IMR-90 (cell line): ENCODE data around the gene IL18. TPM values are rescaled to one million over a fixed set of nuclear protein-coding genes. Genes with fewer than 3 reads are reported as not detected.

Experiments
- ATAC-seq: fragments of 200-7000 bp; cut with Tn5 transposase; 2 replicates; pipeline ENCODE4 v1.9.1; 2020; ENCODE audit warnings: low read depth, mild to moderate bottlenecking, moderate library complexity
- BruUV-seq: library from RNA; stranded (reverse); fragments of 400-500 nt; replicated peaks from 2 replicates; lab custom pipeline; 2021; lab: Mats Ljungman, UMichigan
- CTCF ChIA-PET: fragments of 300-600 bp; formaldehyde crosslinking; extraction: SDS; loops from one replicate; lab custom pipeline; 2021; ENCODE audit warnings: antibody characterized with exemption; lab: Yijun Ruan, JAX
- POLR2A ChIA-PET: fragments of 300-600 bp; sonication (Branson Sonifier 250); formaldehyde crosslinking; loops from one replicate; lab custom pipeline; 2022; ENCODE audit warnings: antibody characterized with exemption; ENCODE audit not compliant: unreplicated experiment; lab: Charles Lee
- DNase-seq: peaks from one replicate; pipeline ENCODE4 v3.0.0; 2013
- H2AFZ ChIP-seq: replicated peaks from 2 replicates; pipeline ENCODE3; 2013; ENCODE audit warnings: low read length, mild to moderate bottlenecking; ENCODE audit not compliant: poor library complexity
- H2AK5ac ChIP-seq: 2 replicates; pipeline ENCODE4 v1.6.1; 2013; ENCODE audit warnings: low read depth, low read length, inconsistent platforms
- H2AK9ac ChIP-seq: replicated peaks from 2 replicates; pipeline ENCODE3; 2013; ENCODE audit warnings: mild to moderate bottlenecking, low read depth, low read length, moderate library complexity; ENCODE audit not compliant: poor library complexity
- H2BK120ac ChIP-seq: 2 replicates; pipeline ENCODE4 v1.6.1; 2013; ENCODE audit warnings: low read depth, low read length, inconsistent platforms
- H2BK15ac ChIP-seq: 3 replicates; pipeline ENCODE4 v1.6.1; 2013; ENCODE audit warnings: low read depth, low read length, inconsistent platforms
- H2BK20ac ChIP-seq: 2 replicates; pipeline ENCODE4 v1.6.1; 2013; ENCODE audit warnings: low read depth, mild to moderate bottlenecking, inconsistent platforms, low read length, moderate library complexity
- H2BK5ac ChIP-seq: 2 replicates; pipeline ENCODE4 v1.6.1; 2013; ENCODE audit warnings: mild to moderate bottlenecking, low read depth, low read length, inconsistent platforms; ENCODE audit not compliant: poor library complexity, severe bottlenecking
- H3K14ac ChIP-seq: replicated peaks from 2 replicates; pipeline ENCODE4 v1.6.1; 2013; ENCODE audit warnings: low read depth, low read length, inconsistent platforms
- H3K18ac ChIP-seq: 2 replicates; pipeline ENCODE4 v1.6.1; 2013; ENCODE audit warnings: low read depth, low read length, control low read depth
- H3K23ac ChIP-seq: 2 replicates; pipeline ENCODE4 v1.6.1; 2013; ENCODE audit warnings: low read depth, low read length, inconsistent platforms
- H3K27ac ChIP-seq: 2 replicates; pipeline ENCODE4 v1.5.1; 2013; ENCODE audit warnings: mild to moderate bottlenecking, control low read depth, low read length; ENCODE audit not compliant: insufficient read depth
- H3K27me3 ChIP-seq: 2 replicates; pipeline ENCODE4 v1.6.1; 2013; ENCODE audit warnings: low read length; ENCODE audit not compliant: control insufficient read depth, insufficient read depth
- H3K36me3 ChIP-seq: 2 replicates; pipeline ENCODE4 v1.6.1; 2013; ENCODE audit warnings: low read length, mixed read lengths; ENCODE audit not compliant: control insufficient read depth, insufficient read depth
- H3K4ac ChIP-seq: 2 replicates; pipeline ENCODE4 v1.6.1; 2013; ENCODE audit warnings: low read depth, low read length, inconsistent platforms
- H3K4me1 ChIP-seq: 2 replicates; pipeline ENCODE4 v1.6.1; 2013; ENCODE audit warnings: low read length, mixed read lengths; ENCODE audit not compliant: control insufficient read depth, insufficient read depth
- H3K4me2 ChIP-seq: 2 replicates; pipeline ENCODE4 v1.6.1; 2013; ENCODE audit warnings: low read depth, mild to moderate bottlenecking, control low read depth, low read length, moderate library complexity
- H3K4me3 ChIP-seq: 2 replicates; pipeline ENCODE4 v1.5.1; 2013; ENCODE audit warnings: low read depth, mild to moderate bottlenecking, control low read depth, low read length, moderate library complexity; ENCODE audit not compliant: insufficient read depth
- H3K56ac ChIP-seq: 2 replicates; pipeline ENCODE4 v1.6.1; 2013; ENCODE audit warnings: low read length, inconsistent platforms; ENCODE audit not compliant: insufficient read depth; ENCODE audit errors: extremely low read depth
- H3K79me1 ChIP-seq, 2 experiments: 2 replicates each; pipeline ENCODE4 v1.6.1; 2013; ENCODE audit warnings: low read length in 2 of 2, inconsistent platforms in 1 of 2, low read depth in 1 of 2
- H3K9ac ChIP-seq: 2 replicates; pipeline ENCODE4 v1.6.1; 2013; ENCODE audit warnings: low read depth, low read length, control low read depth
- H3K9me1 ChIP-seq: 2 replicates; pipeline ENCODE4 v1.6.1; 2013; ENCODE audit warnings: low read length, inconsistent platforms; ENCODE audit not compliant: insufficient read depth
- H3K9me3 ChIP-seq: 2 replicates; pipeline ENCODE4 v1.6.1; 2013; ENCODE audit warnings: low read length; ENCODE audit not compliant: control insufficient read depth, insufficient read depth
- H4K20me1 ChIP-seq: 2 replicates; pipeline ENCODE4 v1.6.1; 2013; ENCODE audit warnings: low read length, inconsistent platforms; ENCODE audit not compliant: insufficient read depth
- H4K5ac ChIP-seq: 2 replicates; pipeline ENCODE4 v1.6.1; 2013; ENCODE audit warnings: mild to moderate bottlenecking, low read depth, low read length, control low read depth
- H4K8ac ChIP-seq, 2 experiments: 2 replicates each; pipeline ENCODE4 v1.6.1; 2013; ENCODE audit warnings: low read depth in 2 of 2, low read length in 2 of 2, control low read depth in 1 of 2, inconsistent platforms in 1 of 2
- H4K91ac ChIP-seq: 2 replicates; pipeline ENCODE4 v1.6.1; 2013; ENCODE audit warnings: low read depth, low read length, inconsistent platforms; ENCODE audit not compliant: insufficient read depth
- CEBPB ChIP-seq: IDR thresholded peaks from 2 replicates; pipeline ENCODE4 v1.6.1; 2012; ENCODE audit warnings: low read depth, low read length, improper control_type of control experiment
- MAZ ChIP-seq: IDR thresholded peaks from 2 replicates; pipeline ENCODE4 v1.6.1; 2012; ENCODE audit warnings: low read depth, mild to moderate bottlenecking, low read length, improper control_type of control experiment, moderate library complexity, borderline replicate concordance
- whole genome bisulfite sequencing, 2 experiments: methylation state at CpG; one replicate each; pipeline versions ENCODE4 v1.1.5 to v1.1.7; 2013; ENCODE audit warnings: missing lambda C conversion rate in 2 of 2; ENCODE audit not compliant: insufficient read length in 1 of 2; ENCODE audit errors: extremely low coverage in 2 of 2; 5-methylcytosine and 5-hydroxymethylcytosine counted together
- dilution Hi-C: fragments of 300-500 bp; cut with HindIII; formaldehyde crosslinking; loops from one replicate; pipeline ENCODE4 v1.14.3; 2018; ENCODE audit warnings: low sequenced_read_pairs; ENCODE audit not compliant: unreplicated experiment
- in situ Hi-C: fragments of 300-500 bp; cut with MboI; formaldehyde crosslinking; loops from 3 replicates; pipeline ENCODE4 v1.14.3; 2019; ENCODE audit warnings: low sequenced_read_pairs, inconsistent platforms, mixed read lengths
- intact Hi-C: fragments of 100-400 bp; cut with micrococcal nuclease; formaldehyde crosslinking; loops from 2 replicates; pipeline ENCODE4 v1.10.0; 2022
- polyA plus RNA-seq, 3 experiments: library from polyadenylated mRNA; depleted of rRNA; stranded (reverse); fragments of >200 nt; gene quantifications; 2 replicates each; pipeline ENCODE4 v1.2.3, GENCODE V29; 2012; ENCODE audit warnings: low replicate concordance in 1 of 3
- total RNA-seq: library from RNA; depleted of rRNA; stranded (reverse); fragments of >200 nt; gene quantifications from 2 replicates; pipeline ENCODE4 v1.2.3, GENCODE V29; 2012

The IL18 gene
- total and polyA plus RNA-seq, 2 of the 4 experiments (the other 2 are of a cell fraction): 0.54 to 0.96 TPM

DNA sequence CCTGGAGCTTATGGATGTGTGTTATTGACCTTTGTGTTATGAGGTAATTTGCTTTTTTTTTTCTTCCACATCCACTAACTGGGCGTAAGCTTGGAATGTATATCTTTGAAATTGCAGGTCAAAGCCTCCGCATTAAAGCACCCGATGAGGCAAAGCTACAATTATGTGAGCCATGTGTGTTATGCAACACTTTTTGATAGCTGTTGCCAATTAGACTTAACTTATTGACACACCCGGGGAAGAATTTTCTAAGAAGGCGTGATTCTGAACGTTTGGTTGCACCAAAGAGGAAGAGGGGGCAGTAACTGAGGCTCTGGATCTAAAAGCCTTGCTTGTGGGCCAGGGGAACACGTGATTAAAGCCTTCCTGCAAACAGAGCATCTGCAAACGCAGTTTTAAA, 2.7 kb upstream of the IL18 start:
- dilution Hi-C loops: no loop called here
- Histone ChIP-seq H3K36me3 (no peaks in the 10 kb centered on the region), H3K79me1 (no peaks in the 10 kb centered on the region), H3K56ac (no peak overlapping the region), H4K91ac (no peak overlapping the region), H4K5ac (no peak overlapping the region), H3K14ac (no peak overlapping the region), H3K9me3 (no peaks in the 10 kb centered on the region), H3K4ac (no peak overlapping the region), H2BK15ac (no peak overlapping the region), H3K23ac (no peak overlapping the region), H3K4me1 (peaks cover 5% of the 10 kb centered on the region; the same call in 1 of the 2 replicates), H4K8ac (no peak overlapping the region), H2BK5ac (no peak overlapping the region), H2BK20ac (no peak overlapping the region), H3K9ac (no peak overlapping the region), H3K27me3 (no peaks in the 10 kb centered on the region; the same call in 1 of the 2 replicates), H2AK5ac (no peak overlapping the region), H2AFZ (no peak overlapping the region), H3K4me3 (no peak overlapping the region), H4K20me1 (no peaks in the 10 kb centered on the region), H3K4me2 (no peak overlapping the region), H3K9me1 (no peaks in the 10 kb centered on the region), H3K27ac (no peak overlapping the region), H2BK120ac (no peak overlapping the region), H2AK9ac (no peak overlapping the region), H3K18ac (no peak overlapping the region)
- BruUV-seq: no TSS peak
- peak; percentile 10; the same call in 1 of the 2 replicates for TF ChIP-seq CEBPB
- TF ChIP-seq MAZ: no peak
- 82% methylated on average over 3 of the region's 8 CpGs; no CpG with 5 or more reads in 1 of the 2 experiments for WGBS, 2 experiments
- in situ Hi-C loops: no loop called here
- intact Hi-C loops: no loop called here
- ChIA-PET POLR2A (no interaction called here), CTCF (no interaction called here)
- no peak for ATAC-seq
- no peak for DNase-seq
